Esophagus muscularis mucosa (tissue), 2 donors: ENCODE data around the gene PKP1.

Experiments
- EP300 ChIP-seq: sonication (generic); formaldehyde crosslinking; IDR thresholded peaks from one replicate; pipeline ENCODE4 v1.6.1; 2017; ENCODE audit warnings: antibody characterized with exemption
- POLR2A ChIP-seq: fragments of 450-650 bp; IDR thresholded peaks from one replicate; pipeline ENCODE4 v1.6.1; 2017; ENCODE audit warnings: antibody characterized with exemption, moderate library complexity, mild to moderate bottlenecking, low read depth

DNA sequence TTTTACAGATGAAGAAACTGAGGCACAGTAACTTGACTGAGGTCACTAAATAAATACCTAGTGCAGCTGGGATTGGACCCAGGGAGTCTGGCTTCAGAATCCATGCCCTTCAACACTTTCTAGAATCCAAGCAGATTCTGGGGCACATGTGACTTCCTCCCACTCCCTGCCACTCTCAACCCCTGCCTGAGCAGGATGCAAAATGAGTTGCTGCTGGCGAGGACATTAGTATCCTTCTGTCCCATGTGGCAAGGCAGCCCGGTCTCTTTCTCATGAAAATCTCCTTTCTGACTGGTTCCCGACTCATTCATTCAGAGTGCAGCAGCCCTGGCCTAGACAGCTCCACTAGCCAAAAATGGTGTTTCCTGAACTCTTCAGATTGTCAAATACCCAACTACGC, 65.8 kb downstream of the PKP1 start:
- TF ChIP-seq POLR2A (no peak), EP300 (no peak)
